Spleen (tissue), 7 donors: ENCODE data around the gene AKAP13.

Experiments used
- CTCF ChIP-seq, 11 experiments: fragments of 200-600 bp in 7 of 11; fragments of 450-650 bp in 4 of 11; sonication (generic) in 4 of 11; IDR thresholded peaks in 8 of 11; conservative IDR thresholded peaks in 3 of 11; 1 replicate in 7 of 11; 2 replicates in 4 of 11; pipeline versions ENCODE4 v1.4.0 to v1.8.0; 2016 to 2021; ENCODE audit warnings: antibody characterized with exemption in 11 of 11, inconsistent platforms in 4 of 11, mild to moderate bottlenecking in 1 of 11
- POLR2A ChIP-seq, 3 donors: fragments of 450-650 bp; IDR thresholded peaks; one replicate each; pipeline ENCODE4 v1.5.1; 2017; ENCODE audit warnings: antibody characterized with exemption in 3 of 3, mild to moderate bottlenecking in 1 of 3
- donor health status: DM: no; HTN: no; CAD: no; lungs with moderate emphysema.
- donor health status: DM: no; HTN: no; CAD: no.
- donor health status: DM: no; HTN: no; CAD: no.

- TF ChIP-seq POLR2A (IDR thresholded peaks at IDR 0.05) = no peak
- TF ChIP-seq CTCF (IDR thresholded peaks at IDR 0.05 in 8 of 11, conservative IDR thresholded peaks at IDR 0.05 in 3 of 11) = no peak
Observed at GRCh38 chr15:85422607-85423006, 42.2 kb downstream of the AKAP13 start.
